H1 (cell line): ENCODE results near the gene GTF2H1. TPM values are rescaled to one million over a fixed set of nuclear protein-coding genes. Genes with fewer than 3 reads are reported as not detected.

ENCODE experiments used
- CTCF ChIA-PET: fragments of 300-600 bp; sonication (Branson Sonifier 250); formaldehyde crosslinking; loops from one replicate; lab custom pipeline; 2021; ENCODE audit not compliant: partially characterized antibody; lab: Charles Lee
- POLR2A ChIA-PET: fragments of 300-600 bp; sonication (Branson Sonifier 250); formaldehyde crosslinking; loops from one replicate; lab custom pipeline; 2021; ENCODE audit warnings: inconsistent platforms; ENCODE audit not compliant: partially characterized antibody; lab: Charles Lee
- DNase-seq, 2 experiments: peaks; one replicate each; pipeline versions ENCODE4 v3.0.0 to v3.0.0-alpha.2; 2010 to 2022; ENCODE audit warnings: low spot score in 2 of 2, low read depth in 1 of 2, mixed read lengths in 1 of 2
- FAIRE-seq: peaks from 2 replicates; lab custom pipeline; 2011; peaks lifted over from hg19 to GRCh38; lab: Jason Lieb, UNC
- H2AFZ ChIP-seq: 2 replicates; pipeline ENCODE4 v1.8.1; 2012; ENCODE audit warnings: low read length, inconsistent platforms
- H2AK5ac ChIP-seq: 2 replicates; pipeline ENCODE4 v1.6.1; 2013; ENCODE audit warnings: low read depth, low read length
- H2BK120ac ChIP-seq: replicated peaks from 2 replicates; pipeline ENCODE3; 2013; ENCODE audit warnings: low read depth, low read length, inconsistent platforms
- H2BK12ac ChIP-seq: 2 replicates; pipeline ENCODE4 v1.6.1; 2013; ENCODE audit warnings: low read depth, low read length
- H2BK15ac ChIP-seq: 2 replicates; pipeline ENCODE4 v1.6.1; 2013; ENCODE audit warnings: low read length
- H2BK20ac ChIP-seq: 2 replicates; pipeline ENCODE4 v1.6.1; 2013; ENCODE audit warnings: low read length
- H2BK5ac ChIP-seq: 2 replicates; pipeline ENCODE4 v1.6.1; 2013; ENCODE audit warnings: low read depth, low read length
- H3K14ac ChIP-seq: 2 replicates; pipeline ENCODE4 v1.6.1; 2013; ENCODE audit warnings: inconsistent platforms; ENCODE audit not compliant: insufficient read length
- H3K18ac ChIP-seq: 2 replicates; pipeline ENCODE4 v1.6.1; 2013; ENCODE audit warnings: low read length; ENCODE audit errors: extremely low read depth
- H3K23ac ChIP-seq: 2 replicates; pipeline ENCODE4 v1.6.1; 2013; ENCODE audit warnings: inconsistent platforms; ENCODE audit not compliant: insufficient read length
- H3K23me2 ChIP-seq: 2 replicates; pipeline ENCODE4 v1.6.1; 2013; ENCODE audit warnings: low read depth, low read length
- H3K27ac ChIP-seq: 2 replicates; pipeline ENCODE4 v1.6.1; 2011; ENCODE audit warnings: low read depth, low read length, inconsistent platforms
- H3K27me3 ChIP-seq, 4 experiments: replicated peaks in 1 of 4; 1 replicate in 1 of 4; 2 replicates in 3 of 4; pipeline versions ENCODE4 v1.6.1 to v1.8.1; 2011 to 2013; ENCODE audit warnings: low read length in 3 of 4, mild to moderate bottlenecking in 3 of 4, inconsistent platforms in 2 of 4, mixed read lengths in 2 of 4, moderate library complexity in 1 of 4; ENCODE audit not compliant: control insufficient read depth in 3 of 4, insufficient read depth in 3 of 4; ENCODE audit errors: extremely low read depth in 1 of 4
- H3K36me3 ChIP-seq, 4 experiments: 2 replicates each; pipeline versions ENCODE4 v1.6.1 to v1.8.1; 2011 to 2013; ENCODE audit warnings: mild to moderate bottlenecking in 4 of 4, low read length in 3 of 4, moderate library complexity in 2 of 4, control low read depth in 1 of 4, inconsistent platforms in 1 of 4; ENCODE audit not compliant: insufficient read depth in 4 of 4, control insufficient read depth in 2 of 4
- H3K4ac ChIP-seq: replicated peaks from 2 replicates; pipeline ENCODE3; 2013; ENCODE audit warnings: low read length, low read depth, mixed read lengths, inconsistent platforms; ENCODE audit not compliant: insufficient read length
- H3K4me1 ChIP-seq, 4 experiments: replicated peaks in 1 of 4; 1 replicate in 1 of 4; 2 replicates in 3 of 4; pipeline versions ENCODE4 v1.6.1 to v1.8.1; 2011 to 2013; ENCODE audit warnings: low read length in 3 of 4, inconsistent platforms in 2 of 4, mixed read lengths in 1 of 4; ENCODE audit not compliant: insufficient read depth in 4 of 4, control insufficient read depth in 3 of 4
- H3K4me2 ChIP-seq, 2 experiments: 2 replicates each; pipeline versions ENCODE4 v1.6.1 to v1.8.1; 2011 to 2013; ENCODE audit warnings: low read depth in 2 of 2, low read length in 2 of 2, control low read depth in 1 of 2, inconsistent platforms in 1 of 2, mild to moderate bottlenecking in 1 of 2; ENCODE audit not compliant: insufficient read depth in 1 of 2
- H3K4me3 ChIP-seq, 4 experiments: fragments of 200-600, 300-600 bp in 1 of 4; sonication (generic), shearing (Covaris generic), sonication (Bioruptor Twin) in 1 of 4; 2 replicates each; pipeline versions ENCODE4 v1.5.1 to v1.8.1; 2011 to 2016; ENCODE audit warnings: low read length in 4 of 4, low read depth in 3 of 4, control low read depth in 2 of 4, inconsistent platforms in 2 of 4, mild to moderate bottlenecking in 2 of 4, mixed read lengths in 1 of 4, moderate library complexity in 1 of 4; ENCODE audit not compliant: insufficient read depth in 2 of 4; ENCODE audit errors: extremely low read depth in 1 of 4
- H3K56ac ChIP-seq: replicated peaks from 2 replicates; pipeline ENCODE3; 2013; ENCODE audit warnings: low read depth, mild to moderate bottlenecking, mixed read lengths, low read length, inconsistent platforms; ENCODE audit not compliant: insufficient read length
- H3K79me1 ChIP-seq: 2 replicates; pipeline ENCODE4 v1.6.1; 2013; ENCODE audit warnings: low read depth, low read length, control low read depth
- H3K79me2 ChIP-seq, 2 experiments: 2 replicates each; pipeline versions ENCODE4 v1.6.1 to v1.8.1; 2012 to 2013; ENCODE audit warnings: low read length in 2 of 2, mild to moderate bottlenecking in 2 of 2, inconsistent platforms in 1 of 2; ENCODE audit not compliant: insufficient read depth in 2 of 2, control insufficient read depth in 1 of 2
- H3K9ac ChIP-seq, 4 experiments: replicated peaks in 1 of 4; 1 replicate in 1 of 4; 2 replicates in 3 of 4; pipeline versions ENCODE4 v1.6.1 to v1.8.1; 2011 to 2013; ENCODE audit warnings: low read depth in 3 of 4, low read length in 3 of 4, control low read depth in 2 of 4, mild to moderate bottlenecking in 2 of 4, moderate library complexity in 2 of 4, inconsistent platforms in 1 of 4; ENCODE audit errors: extremely low read depth in 1 of 4
- H3K9me3 ChIP-seq, 2 experiments: 2 replicates each; pipeline versions ENCODE4 v1.6.1 to v1.8.1; 2012 to 2013; ENCODE audit warnings: mild to moderate bottlenecking in 2 of 2, moderate library complexity in 2 of 2, control low read depth in 1 of 2, inconsistent platforms in 1 of 2, low read depth in 1 of 2, low read length in 1 of 2, mixed read lengths in 1 of 2; ENCODE audit not compliant: insufficient read depth in 2 of 2
- H4K20me1 ChIP-seq, 2 experiments: replicated peaks in 1 of 2; 2 replicates each; pipeline versions ENCODE3 to v1.8.1; 2011 to 2013; ENCODE audit warnings: inconsistent platforms in 2 of 2, low read length in 2 of 2, mild to moderate bottlenecking in 1 of 2; ENCODE audit not compliant: insufficient read depth in 2 of 2, control insufficient read depth in 1 of 2
- H4K5ac ChIP-seq: 2 replicates; pipeline ENCODE4 v1.6.1; 2013; ENCODE audit warnings: low read length, low read depth, mixed read lengths, inconsistent platforms; ENCODE audit not compliant: insufficient read length
- H4K8ac ChIP-seq: 2 replicates; pipeline ENCODE4 v1.8.0; 2013; ENCODE audit warnings: mild to moderate bottlenecking, moderate library complexity, low read length, inconsistent platforms; ENCODE audit not compliant: insufficient read depth; ENCODE audit errors: extremely low read depth
- H4K91ac ChIP-seq: replicated peaks from 2 replicates; pipeline ENCODE3; 2013; ENCODE audit warnings: low read length, mixed read lengths, inconsistent platforms; ENCODE audit not compliant: insufficient read length
- CTBP2 ChIP-seq: IDR thresholded peaks from 2 replicates; pipeline ENCODE4 v1.7.0; 2011; ENCODE audit warnings: borderline replicate concordance, mild to moderate bottlenecking, moderate library complexity, mixed read lengths, low read length; ENCODE audit not compliant: insufficient read depth, insufficient read length
- FOSL1 ChIP-seq: IDR thresholded peaks from 2 replicates; pipeline ENCODE4 v1.6.1; 2011; ENCODE audit warnings: mild to moderate bottlenecking, low read depth, low read length, moderate library complexity; ENCODE audit not compliant: insufficient read depth
- SP2 ChIP-seq: IDR thresholded peaks from 2 replicates; pipeline ENCODE4 v1.6.1; 2012; ENCODE audit warnings: mild to moderate bottlenecking, low read length, inconsistent platforms
- WGBS, 2 experiments: shearing (Covaris generic) in 1 of 2; methylation state at CpG; one replicate each; pipeline versions ENCODE4 v1.1.6 to v1.1.7; 2013 to 2015; ENCODE audit warnings: low lambda C conversion rate in 2 of 2, mixed read lengths in 2 of 2, inconsistent platforms in 1 of 2, low coverage in 1 of 2, missing lambda C conversion rate in 1 of 2; ENCODE audit not compliant: insufficient replicate concordance in 2 of 2, insufficient coverage in 1 of 2, insufficient read length in 1 of 2; ENCODE audit errors: extremely low coverage in 1 of 2, missing lambda C conversion rate in 1 of 2; 5-methylcytosine and 5-hydroxymethylcytosine counted together
- polyA plus RNA-seq, 7 experiments: library from polyadenylated mRNA; depleted of rRNA in 3 of 7; stranded (reverse) in 5 of 7; unstranded in 2 of 7; fragments of >200 nt in 5 of 7; fragments of 200-250 nt in 2 of 7; gene quantifications; 1 replicate in 5 of 7; 2 replicates in 1 of 7; 4 replicates in 1 of 7; pipeline versions ENCODE4 v1.2.1 to v1.2.3, GENCODE V29; 2011 to 2013; ENCODE audit warnings: missing spikeins in 2 of 7, mixed read lengths in 2 of 7
- total RNA-seq: library from RNA; stranded (reverse); fragmentation: NEBNext Ultra II Directional; extraction: Animal tissue kit (Norgen Biotek cat#: 25700); gene quantifications from 2 replicates; pipeline ENCODE4 v1.2.1, GENCODE V29; 2021

The GTF2H1 gene
- total and polyA plus RNA-seq, 2 of the 8 experiments (the other 6 are each of a cell fraction or from before 2014, with no cell fraction given) = 9.1 to 26.3 TPM

- DNase-seq = no peak
- no peak overlapping the region for H3K23ac ChIP-seq
- no peak overlapping the region for H2BK120ac ChIP-seq
- H2BK12ac ChIP-seq = no peak overlapping the region
- no peaks in the 10 kb centered on the region for H3K9me3 ChIP-seq
- no peak overlapping the region for H3K56ac ChIP-seq
- no peak overlapping the region for H4K5ac ChIP-seq
- H3K79me2 ChIP-seq = peaks cover 0 to 17% of the 10 kb centered on the region in 2 experiments; a peak in 2 of 4 replicates
- no peak overlapping the region for H4K91ac ChIP-seq
- peaks cover 0 to 2% of the 10 kb centered on the region in 2 experiments for H4K20me1 ChIP-seq
- H3K4ac ChIP-seq = no peak overlapping the region
- no peak overlapping the region for H4K8ac ChIP-seq
- peaks cover 7 to 51% (median 32%) of the 10 kb centered on the region in 4 experiments for H3K36me3 ChIP-seq
- no peak for TF ChIP-seq FOSL1
- no peak for TF ChIP-seq SP2
- no peak for TF ChIP-seq CTBP2
- TF ChIP-seq, all 59 proteins: peak for 0
- Histone ChIP-seq H3K4me2 (no peak overlapping the region; a peak in 1 of 4 replicates), H2BK15ac (no peak overlapping the region), H3K4me1 (0 out of 7 replicates have a peak, but pooled peaks cover 0 to 3% (median 0%) of the 10 kb centered on the region in 4 experiments), H2BK5ac (no peak overlapping the region), H3K18ac (no peak overlapping the region), H3K14ac (no peak overlapping the region), H3K4me3 (no peak overlapping the region), H2BK20ac (no peak overlapping the region), H3K27ac (no peak overlapping the region), H3K23me2 (no peaks in the 10 kb centered on the region), H2AFZ (no peak overlapping the region), H3K9ac (no peak overlapping the region), H2AK5ac (no peak overlapping the region), H3K79me1 (no peaks in the 10 kb centered on the region; the same call in 1 of the 2 replicates), H3K27me3 (no peaks in the 10 kb centered on the region)
- POLR2A ChIA-PET = no interaction called here
- no peak for FAIRE-seq
- WGBS, 2 experiments = 92% methylated on average over 3 of the region's 3 CpGs; no CpG with 5 or more reads in 1 of the 2 experiments
- CTCF ChIA-PET = interaction anchor here (0.6 to 0.7 kb wide), 2 partner anchors 101 to 1188 kb away, joined by 3 to 4 read pairs; no protein-coding TSS in a partner anchor
Measured at GRCh38 chr11:18332891-18333290, 10.5 kb downstream of the GTF2H1 start.
